Measurements from ENCODE around the gene REX1BD.

DNA sequence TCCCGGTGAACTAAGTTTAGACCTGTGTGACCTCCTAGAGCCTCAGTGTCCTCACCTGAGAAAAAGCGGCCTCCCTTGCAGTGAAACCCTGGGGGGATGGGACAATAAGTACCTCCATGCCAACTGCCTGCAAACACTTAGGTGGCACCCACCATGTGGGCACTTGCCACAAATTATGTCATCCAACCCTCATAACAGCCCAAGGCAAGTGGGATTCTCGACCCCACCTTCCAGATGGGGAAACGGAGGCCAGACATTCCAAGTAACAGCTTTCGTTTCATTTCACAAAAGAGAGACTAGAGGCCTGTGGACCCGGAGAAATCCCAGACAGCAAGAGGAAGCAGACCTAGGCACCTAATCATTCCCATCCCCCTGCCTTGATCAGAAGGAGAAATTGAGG is 6.9 kb downstream of the REX1BD start:
- TF ChIP-seq, protein P1, sequence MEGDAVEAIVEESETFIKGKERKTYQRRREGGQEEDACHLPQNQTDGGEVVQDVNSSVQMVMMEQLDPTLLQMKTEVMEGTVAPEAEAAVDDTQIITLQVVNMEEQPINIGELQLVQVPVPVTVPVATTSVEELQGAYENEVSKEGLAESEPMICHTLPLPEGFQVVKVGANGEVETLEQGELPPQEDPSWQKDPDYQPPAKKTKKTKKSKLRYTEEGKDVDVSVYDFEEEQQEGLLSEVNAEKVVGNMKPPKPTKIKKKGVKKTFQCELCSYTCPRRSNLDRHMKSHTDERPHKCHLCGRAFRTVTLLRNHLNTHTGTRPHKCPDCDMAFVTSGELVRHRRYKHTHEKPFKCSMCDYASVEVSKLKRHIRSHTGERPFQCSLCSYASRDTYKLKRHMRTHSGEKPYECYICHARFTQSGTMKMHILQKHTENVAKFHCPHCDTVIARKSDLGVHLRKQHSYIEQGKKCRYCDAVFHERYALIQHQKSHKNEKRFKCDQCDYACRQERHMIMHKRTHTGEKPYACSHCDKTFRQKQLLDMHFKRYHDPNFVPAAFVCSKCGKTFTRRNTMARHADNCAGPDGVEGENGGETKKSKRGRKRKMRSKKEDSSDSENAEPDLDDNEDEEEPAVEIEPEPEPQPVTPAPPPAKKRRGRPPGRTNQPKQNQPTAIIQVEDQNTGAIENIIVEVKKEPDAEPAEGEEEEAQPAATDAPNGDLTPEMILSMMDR (IDR thresholded peaks at IDR 0.05) = no peak
- no peak for TF ChIP-seq POLR2A (IDR thresholded peaks at IDR 0.05)

Data from suprapubic skin (tissue), 3 donors.